ENCODE measurements around the gene GNAL. TPM values are rescaled to one million over a fixed set of nuclear protein-coding genes. Genes with fewer than 3 reads are reported as not detected.
A peak's percentile ranks its signal among the peaks of the same experiment; 100 is the strongest.
"Not testable (repeated sequence)": the region's sequence is repeated elsewhere in the genome, so short reads cannot be mapped to it uniquely, and the experiment has no call there.

The GNAL gene
- total RNA-seq, 1 donor from 2014 or later, result 9.7 TPM

DNA sequence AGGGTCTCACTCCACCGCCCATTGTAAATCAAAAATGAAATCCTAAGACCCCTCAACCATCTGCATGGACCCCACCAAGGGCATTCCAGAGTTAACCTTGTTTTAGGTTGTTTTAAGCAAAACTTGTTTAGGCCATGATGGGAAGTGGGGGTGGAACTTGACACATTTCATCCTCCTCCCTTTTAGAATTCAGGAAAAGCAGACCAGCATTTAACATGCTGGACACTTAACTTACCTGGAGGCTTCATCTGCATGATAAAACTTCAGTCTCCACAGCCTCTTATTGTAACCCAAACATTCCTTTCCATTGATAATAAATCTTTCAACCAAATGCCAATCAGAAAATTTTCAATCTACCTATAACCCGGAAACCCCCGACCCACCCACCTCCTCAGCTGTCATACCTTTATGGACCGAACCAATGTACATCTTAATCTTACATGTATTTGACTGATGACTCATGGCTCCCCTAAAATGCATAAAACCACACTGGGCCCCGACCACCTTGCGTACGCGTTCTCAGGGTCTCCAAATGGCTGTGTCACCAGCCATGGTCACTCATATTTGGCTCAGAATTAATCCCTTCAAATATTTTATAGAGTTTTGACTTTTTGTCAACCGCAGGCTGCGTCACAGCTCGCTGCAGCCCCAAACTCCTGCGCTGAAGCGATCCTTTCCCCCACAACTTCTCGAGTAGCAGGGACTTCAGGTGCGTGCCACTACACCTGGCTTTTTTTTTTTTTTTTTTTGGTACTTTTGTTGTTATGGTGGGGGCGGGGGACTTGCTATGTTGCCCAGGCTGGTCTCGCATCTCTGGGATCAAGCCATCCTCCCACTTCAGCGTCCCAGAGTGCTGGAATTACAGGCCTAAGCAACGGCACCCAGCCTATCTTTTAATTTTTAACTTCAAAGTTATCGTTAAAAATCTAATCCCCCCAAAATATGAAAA lies 218.1 kb downstream of the GNAL start:
- Mint-ChIP-seq H3K27me3 (ENCODE audit: unreplicated experiment) (peaks cover 6% of the 10 kb centered on the region), H3K9me3 (ENCODE audit: unreplicated experiment) (no peaks in the 10 kb centered on the region), H3K36me3 (ENCODE audit: low read depth, unreplicated experiment) (peaks cover 4% of the 10 kb centered on the region), H3K27ac (ENCODE audit: unreplicated experiment) (no peak overlapping the region), H3K4me1 (ENCODE audit: unreplicated experiment) (peaks cover 9% of the 10 kb centered on the region), H3K4me3 (ENCODE audit: unreplicated experiment) (peak overlapping the region; percentile 98)
- DNase-seq (ENCODE audit: low spot score), result no peak
- TF ChIP-seq, protein P1, sequence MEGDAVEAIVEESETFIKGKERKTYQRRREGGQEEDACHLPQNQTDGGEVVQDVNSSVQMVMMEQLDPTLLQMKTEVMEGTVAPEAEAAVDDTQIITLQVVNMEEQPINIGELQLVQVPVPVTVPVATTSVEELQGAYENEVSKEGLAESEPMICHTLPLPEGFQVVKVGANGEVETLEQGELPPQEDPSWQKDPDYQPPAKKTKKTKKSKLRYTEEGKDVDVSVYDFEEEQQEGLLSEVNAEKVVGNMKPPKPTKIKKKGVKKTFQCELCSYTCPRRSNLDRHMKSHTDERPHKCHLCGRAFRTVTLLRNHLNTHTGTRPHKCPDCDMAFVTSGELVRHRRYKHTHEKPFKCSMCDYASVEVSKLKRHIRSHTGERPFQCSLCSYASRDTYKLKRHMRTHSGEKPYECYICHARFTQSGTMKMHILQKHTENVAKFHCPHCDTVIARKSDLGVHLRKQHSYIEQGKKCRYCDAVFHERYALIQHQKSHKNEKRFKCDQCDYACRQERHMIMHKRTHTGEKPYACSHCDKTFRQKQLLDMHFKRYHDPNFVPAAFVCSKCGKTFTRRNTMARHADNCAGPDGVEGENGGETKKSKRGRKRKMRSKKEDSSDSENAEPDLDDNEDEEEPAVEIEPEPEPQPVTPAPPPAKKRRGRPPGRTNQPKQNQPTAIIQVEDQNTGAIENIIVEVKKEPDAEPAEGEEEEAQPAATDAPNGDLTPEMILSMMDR (IDR thresholded peaks at IDR 0.05; ENCODE audit: unreplicated experiment), result no peak

DNA sequence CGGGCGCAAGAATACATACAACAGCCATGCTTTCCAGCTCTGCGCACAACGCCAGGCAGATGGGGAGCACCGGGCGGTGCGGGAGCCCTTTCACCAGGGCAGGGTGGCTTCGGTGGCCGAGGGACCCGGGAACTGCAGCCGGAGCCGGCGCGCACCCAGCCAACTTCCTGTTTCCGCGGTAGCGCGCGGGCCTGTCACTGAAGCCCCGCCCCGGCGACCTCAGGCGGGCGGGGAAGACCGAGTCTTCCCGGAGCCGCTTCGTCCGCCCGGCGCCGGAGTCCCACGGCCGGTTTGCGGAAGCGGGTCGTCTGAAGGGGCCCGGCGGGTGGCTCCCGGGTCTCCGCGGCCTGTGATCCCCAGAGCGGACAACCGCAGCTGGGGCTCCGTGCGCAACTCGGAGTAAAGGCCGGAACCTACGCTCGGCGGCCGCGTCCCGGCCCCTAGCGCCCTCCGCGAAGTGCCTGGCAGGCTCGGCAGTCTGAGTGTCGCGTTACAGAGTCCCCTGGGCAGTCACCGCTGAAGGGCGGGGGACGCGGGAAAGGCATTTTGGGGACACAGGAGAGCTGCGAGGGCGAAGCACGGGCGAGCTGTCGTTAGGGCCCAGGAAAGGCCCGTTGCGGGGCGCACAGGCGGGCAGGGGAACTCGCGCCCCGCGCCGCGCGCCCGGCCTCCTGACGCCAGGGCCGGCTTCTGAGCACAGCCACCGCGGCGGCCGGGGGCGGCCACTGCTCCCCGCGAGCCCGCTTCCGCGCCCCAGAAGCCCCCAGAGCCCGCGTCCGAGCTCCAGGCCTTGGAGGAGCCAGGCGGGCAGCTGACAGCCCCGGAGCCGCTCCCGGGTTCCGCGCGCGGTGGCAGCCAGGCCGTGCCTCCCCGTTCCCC lies 219.4 kb downstream of the GNAL start, which contains the start of gene MPPE1:
TSS of gene MPPE1 (minus strand) at position 136 of the 879 bp plus-strand sequence. CDS start 11,053 bp downstream, outside the sequence.
- TF ChIP-seq, protein P1 (IDR thresholded peaks at IDR 0.05; ENCODE audit: unreplicated experiment), result no peak
- Mint-ChIP-seq H3K4me3 (ENCODE audit: unreplicated experiment) (peak within 1 kb of the TSS; percentile 98), H3K36me3 (ENCODE audit: low read depth, unreplicated experiment) (peaks cover 3% of the 10 kb centered on the region), H3K27me3 (ENCODE audit: unreplicated experiment) (peaks cover 6% of the 10 kb centered on the region), H3K27ac (ENCODE audit: unreplicated experiment) (peak within 1 kb of the TSS; percentile 95), H3K9me3 (ENCODE audit: unreplicated experiment) (no peaks in the 10 kb centered on the region), H3K4me1 (ENCODE audit: unreplicated experiment) (peaks cover 9% of the 10 kb centered on the region)
- peak; percentile 85 for DNase-seq (ENCODE audit: low spot score)

DNA sequence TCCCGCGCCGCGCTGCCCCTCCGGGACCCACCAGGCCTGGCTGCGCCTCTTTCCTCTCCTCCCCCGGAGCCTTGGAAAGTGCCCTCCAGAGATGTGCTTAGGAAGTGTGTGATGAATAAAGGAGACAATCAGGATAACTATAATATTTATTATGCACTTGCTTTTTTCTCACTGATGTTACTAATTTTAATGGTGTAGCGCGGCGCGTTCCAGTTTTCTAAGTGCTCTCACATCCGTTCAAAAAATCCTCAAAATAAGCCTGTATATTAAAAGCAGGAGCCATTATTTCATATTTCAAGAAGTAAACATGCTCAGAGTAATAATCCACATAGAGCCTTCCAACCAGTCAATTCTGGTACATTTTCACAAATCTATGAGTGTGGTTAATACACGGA lies 220.0 kb downstream of the GNAL start:
- Mint-ChIP-seq H3K27me3 (ENCODE audit: unreplicated experiment) (peaks cover 6% of the 10 kb centered on the region), H3K36me3 (ENCODE audit: low read depth, unreplicated experiment) (peaks cover 3% of the 10 kb centered on the region), H3K4me1 (ENCODE audit: unreplicated experiment) (peaks cover 9% of the 10 kb centered on the region), H3K9me3 (ENCODE audit: unreplicated experiment) (no peaks in the 10 kb centered on the region), H3K27ac (ENCODE audit: unreplicated experiment) (peak overlapping the region; percentile 89), H3K4me3 (ENCODE audit: unreplicated experiment) (peak overlapping the region; percentile 90)
- DNase-seq (ENCODE audit: low spot score), result no peak
- TF ChIP-seq, protein P1 (IDR thresholded peaks at IDR 0.05; ENCODE audit: unreplicated experiment), result no peak

DNA sequence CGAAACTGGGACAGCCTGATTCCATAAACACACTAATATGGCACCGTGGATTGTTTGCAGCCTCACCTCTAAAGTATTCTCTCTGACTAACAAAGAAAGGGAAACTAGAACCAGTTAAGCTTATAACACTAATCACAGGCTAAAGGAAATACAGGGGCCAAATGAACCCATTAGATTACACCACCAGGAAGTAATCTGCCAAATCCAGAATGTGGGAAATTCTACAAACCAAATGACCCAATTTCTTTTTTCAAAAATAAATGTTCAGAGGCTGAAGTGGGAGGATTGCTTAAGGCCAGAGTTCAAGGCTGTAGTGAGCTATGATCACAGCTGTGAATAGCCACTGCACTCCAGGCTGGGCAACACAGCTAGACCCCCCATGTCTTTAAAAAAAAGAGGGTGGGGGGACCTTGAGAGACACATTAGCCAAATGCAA lies 220.5 kb downstream of the GNAL start:
- Mint-ChIP-seq H3K9me3 (ENCODE audit: unreplicated experiment) (no peaks in the 10 kb centered on the region), H3K4me3 (ENCODE audit: unreplicated experiment) (no peak overlapping the region), H3K27ac (ENCODE audit: unreplicated experiment) (no peak overlapping the region), H3K4me1 (ENCODE audit: unreplicated experiment) (peaks cover 9% of the 10 kb centered on the region), H3K36me3 (ENCODE audit: low read depth, unreplicated experiment) (peaks cover 3% of the 10 kb centered on the region), H3K27me3 (ENCODE audit: unreplicated experiment) (peaks cover 6% of the 10 kb centered on the region)
- no peak for DNase-seq (ENCODE audit: low spot score)
- TF ChIP-seq, protein P1 (IDR thresholded peaks at IDR 0.05; ENCODE audit: unreplicated experiment), result no peak

DNA sequence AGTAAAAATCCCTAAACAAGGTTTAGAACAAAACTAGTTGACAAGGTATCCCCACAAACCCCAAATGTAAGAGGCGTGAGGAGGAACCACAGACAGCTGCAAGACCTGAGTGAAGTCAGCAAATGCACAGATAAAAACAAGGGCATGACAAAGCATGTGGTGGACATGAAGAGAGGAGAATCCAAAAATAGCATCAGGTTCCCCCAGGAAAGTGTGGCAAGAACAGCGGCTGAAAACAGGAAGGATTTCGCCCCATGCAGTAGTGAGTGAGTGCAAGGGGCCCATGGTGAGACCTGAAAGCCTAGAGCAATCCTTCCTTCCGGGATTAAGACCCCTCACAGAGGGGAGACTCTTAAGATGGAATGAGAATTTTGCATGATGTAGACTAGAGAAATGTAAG lies 227.8 kb downstream of the GNAL start:
- H3K4me1 Mint-ChIP-seq (ENCODE audit: unreplicated experiment); H3K4me3 Mint-ChIP-seq (ENCODE audit: unreplicated experiment); H3K9me3 Mint-ChIP-seq (ENCODE audit: unreplicated experiment); H3K36me3 Mint-ChIP-seq (ENCODE audit: low read depth, unreplicated experiment); H3K27me3 Mint-ChIP-seq (ENCODE audit: unreplicated experiment); DNase-seq (ENCODE audit: low spot score); H3K27ac Mint-ChIP-seq (ENCODE audit: unreplicated experiment): not testable (repeated sequence)

DNA sequence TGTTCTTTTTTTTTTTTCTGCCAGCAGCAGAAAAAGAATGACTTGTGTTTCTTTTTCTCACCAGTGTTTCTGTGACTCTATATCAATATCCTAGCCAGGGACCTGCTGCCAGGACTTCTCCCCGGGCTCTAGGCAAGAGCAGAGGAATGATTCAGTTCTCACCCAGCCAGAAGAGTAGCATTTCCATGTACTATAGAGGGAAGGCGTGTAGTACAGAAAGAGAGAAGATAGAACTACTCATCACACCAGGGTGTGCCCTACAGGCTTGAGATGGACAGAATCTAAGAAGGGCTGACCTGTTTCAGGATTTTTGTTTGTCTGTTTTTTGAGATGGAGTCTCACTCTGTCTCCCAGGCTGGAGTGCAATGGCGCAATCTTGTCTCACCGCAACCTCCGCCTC lies 230.5 kb downstream of the GNAL start:
- not testable (repeated sequence) for H3K27ac Mint-ChIP-seq (ENCODE audit: unreplicated experiment); H3K9me3 Mint-ChIP-seq (ENCODE audit: unreplicated experiment); H3K4me1 Mint-ChIP-seq (ENCODE audit: unreplicated experiment); H3K27me3 Mint-ChIP-seq (ENCODE audit: unreplicated experiment); DNase-seq (ENCODE audit: low spot score); H3K4me3 Mint-ChIP-seq (ENCODE audit: unreplicated experiment); H3K36me3 Mint-ChIP-seq (ENCODE audit: low read depth, unreplicated experiment)

Measured in endothelial cell (in vitro differentiated cells).